ENCODE data around the gene ZNF23. TPM values are rescaled to one million over a fixed set of nuclear protein-coding genes. Genes with fewer than 3 reads are reported as not detected.

Gene ZNF23
- total RNA-seq, 4 donors from 2014 or later = 5.5 to 14.4 (median 11.0) TPM

- Histone ChIP-seq H3K4me3 (no peak overlapping the region), H3K27me3 (no peaks in the 10 kb centered on the region), H3K9me3 (peaks cover 0 to 57% (median 6%) of the 10 kb centered on the region in 4 donors), H3K4me1 (no peaks in the 10 kb centered on the region), H3K27ac (no peak overlapping the region), H3K36me3 (no peaks in the 10 kb centered on the region)
- no peak for DNase-seq (ENCODE audit: low spot score in 2 of 2)
- 72 to 74% methylated on average over 25 of the region's 25 CpGs for WGBS, 2 donors
- TF ChIP-seq CTCF (IDR thresholded peaks at IDR 0.05) (no peak), POLR2A (IDR thresholded peaks at IDR 0.05) (no peak), EP300 (IDR thresholded peaks at IDR 0.05) (no peak)
These were observed 21.2 kb downstream of the ZNF23 start for GRCh38 chr16:71440669-71441347.

GRCh38 chr16:71439523-71439922 lies 22.5 kb downstream of the ZNF23 start:
- H3K27me3 ChIP-seq = no peaks in the 10 kb centered on the region
- WGBS, 2 donors = 48 to 49% methylated on average over 3 of the region's 3 CpGs
- DNase-seq (ENCODE audit: low spot score in 2 of 2) = no peak

GRCh38 chr16:71436473-71436872 lies 25.6 kb downstream of the ZNF23 start:
- Histone ChIP-seq H3K36me3 (no peaks in the 10 kb centered on the region), H3K27ac (no peak overlapping the region), H3K27me3 (no peaks in the 10 kb centered on the region), H3K9me3 (peaks cover 0 to 14% (median 0%) of the 10 kb centered on the region in 4 donors), H3K4me3 (no peak overlapping the region), H3K4me1 (no peaks in the 10 kb centered on the region)
- WGBS, 2 donors = 77 to 83% methylated on average over 7 of the region's 7 CpGs
- TF ChIP-seq CTCF (IDR thresholded peaks at IDR 0.05) (no peak), POLR2A (IDR thresholded peaks at IDR 0.05) (no peak), EP300 (IDR thresholded peaks at IDR 0.05) (no peak)
- no peak for DNase-seq (ENCODE audit: low spot score in 2 of 2)

More at GRCh38 chr16:71439523-71439922, 22.5 kb downstream of the ZNF23 start:
- Histone ChIP-seq H3K27ac (no peak overlapping the region), H3K4me1 (no peaks in the 10 kb centered on the region), H3K4me3 (no peak overlapping the region), H3K36me3 (no peaks in the 10 kb centered on the region), H3K9me3 (peaks cover 0 to 44% (median 0%) of the 10 kb centered on the region in 4 donors)
- TF ChIP-seq CTCF (IDR thresholded peaks at IDR 0.05) = no peak
- TF ChIP-seq POLR2A (IDR thresholded peaks at IDR 0.05) = no peak
- TF ChIP-seq EP300 (IDR thresholded peaks at IDR 0.05) = no peak

GRCh38 chr16:71432906-71433305 lies 29.1 kb downstream of the ZNF23 start:
- no peaks in the 10 kb centered on the region for H3K36me3 ChIP-seq
- H3K27ac ChIP-seq = no peak overlapping the region
- H3K9me3 ChIP-seq = peaks cover 0 to 10% (median 0%) of the 10 kb centered on the region in 4 donors
- no peaks in the 10 kb centered on the region for H3K27me3 ChIP-seq
- DNase-seq (ENCODE audit: low spot score in 2 of 2) = no peak
- no peak overlapping the region for H3K4me3 ChIP-seq
- no peak for TF ChIP-seq EP300 (IDR thresholded peaks at IDR 0.05)
- WGBS, 2 donors = 88 to 91% methylated on average over 4 to 6 of the region's 6 CpGs
- no peaks in the 10 kb centered on the region for H3K4me1 ChIP-seq

- Histone ChIP-seq H3K36me3 (no peaks in the 10 kb centered on the region), H3K9me3 (peaks cover 0 to 10% (median 0%) of the 10 kb centered on the region in 4 donors), H3K27me3 (no peaks in the 10 kb centered on the region), H3K4me3 (no peak overlapping the region), H3K4me1 (no peaks in the 10 kb centered on the region), H3K27ac (no peak overlapping the region)
- WGBS, 2 donors = 96 to 98% methylated on average over 9 of the region's 9 CpGs
- TF ChIP-seq POLR2A (IDR thresholded peaks at IDR 0.05) (no peak), CTCF (IDR thresholded peaks at IDR 0.05) (no peak), EP300 (IDR thresholded peaks at IDR 0.05) (no peak)
- no peak for DNase-seq (ENCODE audit: low spot score in 2 of 2)
These were observed 30.1 kb downstream of the ZNF23 start for GRCh38 chr16:71431991-71432390.
